ENCODE data around the gene IFIH1.

IFIH1 gene

GRCh38 chr2:162301151-162301804 lies 17.2 kb downstream of the IFIH1 start:
- Histone ChIP-seq H3K4me1 (ENCODE audit: low read length) (no peaks in the 10 kb centered on the region), H3F3A (ENCODE audit: insufficient read depth, low read length) (no peaks in the 10 kb centered on the region), H2AFZ (ENCODE audit: low read length) (no peak overlapping the region), H4K20me1 (ENCODE audit: insufficient read depth, low read length) (no peaks in the 10 kb centered on the region), H3K36me3 (replicated peaks; ENCODE audit: insufficient read depth, low read length) (no peaks in the 10 kb centered on the region; the same call in 1 of the 2 replicates), H3K79me2 (ENCODE audit: low read length) (no peaks in the 10 kb centered on the region), H3K27ac (ENCODE audit: low read length) (no peak overlapping the region), H3K9me3 (replicated peaks; ENCODE audit: insufficient read depth, low read length) (no peaks in the 10 kb centered on the region), H3K4me3 (ENCODE audit: low read length) (no peak overlapping the region), H3K9ac (ENCODE audit: low read length) (no peak overlapping the region), H3K4me2 (ENCODE audit: low read depth, low read length) (no peak overlapping the region), H3K27me3 (replicated peaks; ENCODE audit: insufficient read depth, low read length) (no peaks in the 10 kb centered on the region), H3K9me2 (replicated peaks; ENCODE audit: insufficient read depth, low read length) (no peaks in the 10 kb centered on the region)
- peak; percentile 79 for TF ChIP-seq CTCF (IDR thresholded peaks at IDR 0.05; ENCODE audit: low read length)
- no peak for TF ChIP-seq EZH2 (optimal IDR thresholded peaks at IDR 0.05; ENCODE audit: low read depth, low read length)
- DNase-seq = peak; percentile 69

GRCh38 chr2:162300266-162300665 lies 18.2 kb downstream of the IFIH1 start:
- Histone ChIP-seq H3K9ac (ENCODE audit: low read length) (no peak overlapping the region), H3F3A (ENCODE audit: insufficient read depth, low read length) (no peaks in the 10 kb centered on the region), H3K79me2 (ENCODE audit: low read length) (no peaks in the 10 kb centered on the region), H3K9me3 (replicated peaks; ENCODE audit: insufficient read depth, low read length) (no peaks in the 10 kb centered on the region), H3K27ac (ENCODE audit: low read length) (no peak overlapping the region), H4K20me1 (ENCODE audit: insufficient read depth, low read length) (no peaks in the 10 kb centered on the region), H3K27me3 (replicated peaks; ENCODE audit: insufficient read depth, low read length) (no peaks in the 10 kb centered on the region), H3K4me1 (ENCODE audit: low read length) (no peaks in the 10 kb centered on the region), H3K4me2 (ENCODE audit: low read depth, low read length) (no peak overlapping the region), H3K9me2 (replicated peaks; ENCODE audit: insufficient read depth, low read length) (no peaks in the 10 kb centered on the region), H3K36me3 (replicated peaks; ENCODE audit: insufficient read depth, low read length) (no peaks in the 10 kb centered on the region), H2AFZ (ENCODE audit: low read length) (no peak overlapping the region), H3K4me3 (ENCODE audit: low read length) (no peak overlapping the region)
- TF ChIP-seq EZH2phosphoT487 (IDR thresholded peaks at IDR 0.05; ENCODE audit: low read length) (no peak), CTCF (IDR thresholded peaks at IDR 0.05; ENCODE audit: low read length) (no peak), EZH2 (optimal IDR thresholded peaks at IDR 0.05; ENCODE audit: low read depth, low read length) (no peak)
- no peak for DNase-seq

GRCh38 chr2:162298669-162299335 lies 19.7 kb downstream of the IFIH1 start:
- Histone ChIP-seq H3K4me3 (ENCODE audit: low read length) (no peak overlapping the region), H3K4me1 (ENCODE audit: low read length) (no peaks in the 10 kb centered on the region), H3K27me3 (replicated peaks; ENCODE audit: insufficient read depth, low read length) (no peaks in the 10 kb centered on the region), H3K79me2 (ENCODE audit: low read length) (no peaks in the 10 kb centered on the region), H4K20me1 (ENCODE audit: insufficient read depth, low read length) (no peaks in the 10 kb centered on the region), H3K4me2 (ENCODE audit: low read depth, low read length) (no peak overlapping the region), H3K27ac (ENCODE audit: low read length) (no peak overlapping the region), H3F3A (ENCODE audit: insufficient read depth, low read length) (no peaks in the 10 kb centered on the region), H2AFZ (ENCODE audit: low read length) (no peak overlapping the region), H3K36me3 (replicated peaks; ENCODE audit: insufficient read depth, low read length) (no peaks in the 10 kb centered on the region), H3K9ac (ENCODE audit: low read length) (no peak overlapping the region), H3K9me3 (replicated peaks; ENCODE audit: insufficient read depth, low read length) (no peaks in the 10 kb centered on the region), H3K9me2 (replicated peaks; ENCODE audit: insufficient read depth, low read length) (no peaks in the 10 kb centered on the region)
- TF ChIP-seq EZH2phosphoT487 (IDR thresholded peaks at IDR 0.05; ENCODE audit: low read length) = no peak
- no peak for TF ChIP-seq CTCF (IDR thresholded peaks at IDR 0.05; ENCODE audit: low read length)
- no peak for TF ChIP-seq EZH2 (optimal IDR thresholded peaks at IDR 0.05; ENCODE audit: low read depth, low read length)
- no peak for DNase-seq
